OCI-LY3 (cell line): ENCODE measurements around the gene TLE4.

ENCODE experiments used
- H2AFZ ChIP-seq: fragments of 200-600, 300-600 bp; shearing (Covaris generic); 2 replicates; pipeline ENCODE4 v1.6.0; 2014; ENCODE audit warnings: antibody characterized with exemption, low read depth, low read length
- H3K27ac ChIP-seq: fragments of 200-600, 300-600 bp; sonication (generic); 2 replicates; pipeline ENCODE4 v1.5.1; 2014; ENCODE audit warnings: mild to moderate bottlenecking, low read length, moderate library complexity, mixed read lengths
- H3K27me3 ChIP-seq: fragments of 200-600, 300-600 bp; sonication (generic); 2 replicates; pipeline ENCODE4 v1.6.1; 2014; ENCODE audit warnings: low read depth, low read length, mixed read lengths
- H3K36me3 ChIP-seq: fragments of 200-600, 300-600 bp; sonication (generic); replicated peaks from 2 replicates; pipeline ENCODE3; 2014; ENCODE audit warnings: low read depth, low read length, mixed read lengths
- H3K4me1 ChIP-seq: fragments of 300-600, 200-600 bp; sonication (generic); 2 replicates; pipeline ENCODE4 v1.6.1; 2014; ENCODE audit warnings: low read length, mixed read lengths
- H3K4me2 ChIP-seq: fragments of 200-600, 300-600 bp; sonication (generic); 2 replicates; pipeline ENCODE4 v1.6.1; 2014; ENCODE audit warnings: low read length, mixed read lengths
- H3K4me3 ChIP-seq: fragments of 300-600, 200-600 bp; sonication (generic); 2 replicates; pipeline ENCODE4 v1.5.1; 2014; ENCODE audit warnings: antibody characterized with exemption, mild to moderate bottlenecking, low read length, moderate library complexity
- H3K79me2 ChIP-seq: fragments of 300-600, 200-600 bp; shearing (Covaris generic); 2 replicates; pipeline ENCODE4 v1.6.1; 2014; ENCODE audit warnings: mild to moderate bottlenecking, low read length, mixed read lengths
- H3K9ac ChIP-seq: fragments of 300-600, 200-600 bp; shearing (Covaris generic); 2 replicates; pipeline ENCODE4 v1.6.0; 2014; ENCODE audit warnings: mild to moderate bottlenecking, low read length, moderate library complexity
- H3K9me3 ChIP-seq: fragments of 200-600, 300-600 bp; shearing (Covaris generic); 2 replicates; pipeline ENCODE4 v1.6.1; 2014; ENCODE audit warnings: low read length, mixed read lengths; ENCODE audit not compliant: insufficient read depth
- H4K20me1 ChIP-seq: fragments of 200-600, 300-600 bp; sonication (generic); 2 replicates; pipeline ENCODE4 v1.6.1; 2016; ENCODE audit warnings: low read length, mixed read lengths; ENCODE audit not compliant: insufficient read depth
- CTCF ChIP-seq: fragments of 200-600, 300-600 bp; sonication (generic); IDR thresholded peaks from 2 replicates; pipeline ENCODE4 v1.5.1; 2014; ENCODE audit warnings: antibody characterized with exemption, low read length, low read depth
- EZH2phosphoT487 ChIP-seq: fragments of 200-600 bp; shearing (Covaris generic); IDR thresholded peaks from 2 replicates; pipeline ENCODE4 v1.6.1; 2018; ENCODE audit warnings: antibody characterized with exemption, mixed run types, low read depth

Gene TLE4

GRCh38 chr9:79571309-79572031 lies at the start of gene TLE4:
TLE4 (plus strand) TSS chr9:79571965; CDS start chr9:79572791, 826 bp downstream.
- H3K36me3 ChIP-seq, result peaks cover 4% of the 10 kb centered on the region
- H3K4me1 ChIP-seq, result peaks cover 18% of the 10 kb centered on the region
- peaks cover 7% of the 10 kb centered on the region; the same call in 1 of the 2 replicates for H4K20me1 ChIP-seq
- peak within 1 kb of the TSS; percentile 88 for H3K9ac ChIP-seq
- peak within 1 kb of the TSS; percentile 94 for H3K4me2 ChIP-seq
- peak within 1 kb of the TSS; percentile 91 for H2AFZ ChIP-seq
- no peaks in the 10 kb centered on the region for H3K9me3 ChIP-seq
- peak within 1 kb of the TSS; percentile 94 for H3K27ac ChIP-seq
- peaks cover 20% of the 10 kb centered on the region for H3K79me2 ChIP-seq
- TF ChIP-seq CTCF (no peak), EZH2phosphoT487 (no peak)
- H3K27me3 ChIP-seq, result peaks cover 8% of the 10 kb centered on the region; the same call in 1 of the 2 replicates
- peak within 1 kb of the TSS; percentile 94 for H3K4me3 ChIP-seq

- H3K4me3 ChIP-seq, result no peak overlapping the region
- no peak overlapping the region for H3K9ac ChIP-seq
- no peaks in the 10 kb centered on the region for H3K36me3 ChIP-seq
- no peaks in the 10 kb centered on the region for H3K79me2 ChIP-seq
- no peaks in the 10 kb centered on the region for H4K20me1 ChIP-seq
- H3K27ac ChIP-seq, result no peak overlapping the region
- H3K27me3 ChIP-seq, result no peaks in the 10 kb centered on the region
- H3K4me1 ChIP-seq, result peaks cover 4% of the 10 kb centered on the region; the same call in 1 of the 2 replicates
- H2AFZ ChIP-seq, result no peak overlapping the region
- H3K4me2 ChIP-seq, result no peak overlapping the region
- H3K9me3 ChIP-seq, result no peaks in the 10 kb centered on the region
- TF ChIP-seq EZH2phosphoT487 (no peak), CTCF (no peak)
Measured at GRCh38 chr9:79522793-79523192, 49.0 kb upstream of the TLE4 start.

- Histone ChIP-seq H3K27ac (no peak overlapping the region), H3K4me3 (no peak overlapping the region), H3K9me3 (no peaks in the 10 kb centered on the region), H3K4me1 (peaks cover 4% of the 10 kb centered on the region; the same call in 1 of the 2 replicates), H3K4me2 (no peak overlapping the region), H4K20me1 (no peaks in the 10 kb centered on the region), H3K27me3 (no peaks in the 10 kb centered on the region), H2AFZ (no peak overlapping the region), H3K36me3 (no peaks in the 10 kb centered on the region), H3K79me2 (no peaks in the 10 kb centered on the region), H3K9ac (no peak overlapping the region)
- TF ChIP-seq EZH2phosphoT487 (no peak), CTCF (no peak)
Measured at GRCh38 chr9:79524266-79524665, 47.5 kb upstream of the TLE4 start.

- H4K20me1 ChIP-seq, result no peaks in the 10 kb centered on the region
- H3K4me1 ChIP-seq, result peaks cover 4% of the 10 kb centered on the region; the same call in 1 of the 2 replicates
- no peaks in the 10 kb centered on the region for H3K27me3 ChIP-seq
- H3K4me3 ChIP-seq, result no peak overlapping the region
- no peak overlapping the region for H3K4me2 ChIP-seq
- no peak overlapping the region for H3K9ac ChIP-seq
- H3K36me3 ChIP-seq, result no peaks in the 10 kb centered on the region
- H2AFZ ChIP-seq, result no peak overlapping the region
- H3K79me2 ChIP-seq, result no peaks in the 10 kb centered on the region
- TF ChIP-seq EZH2phosphoT487 (no peak), CTCF (no peak)
- H3K27ac ChIP-seq, result no peak overlapping the region
- no peaks in the 10 kb centered on the region for H3K9me3 ChIP-seq
Measured at GRCh38 chr9:79526149-79526672, 45.6 kb upstream of the TLE4 start.
